ENCODE results near the gene HERC2. TPM values are rescaled to one million over a fixed set of nuclear protein-coding genes. Genes with fewer than 3 reads are reported as not detected.
"Not testable (repeated sequence)": the region's sequence is repeated elsewhere in the genome, so short reads cannot be mapped to it uniquely, and the experiment has no call there.

HERC2 gene
- polyA plus RNA-seq, 3 donors = 47.0 to 59.4 (median 53.9) TPM

DNA sequence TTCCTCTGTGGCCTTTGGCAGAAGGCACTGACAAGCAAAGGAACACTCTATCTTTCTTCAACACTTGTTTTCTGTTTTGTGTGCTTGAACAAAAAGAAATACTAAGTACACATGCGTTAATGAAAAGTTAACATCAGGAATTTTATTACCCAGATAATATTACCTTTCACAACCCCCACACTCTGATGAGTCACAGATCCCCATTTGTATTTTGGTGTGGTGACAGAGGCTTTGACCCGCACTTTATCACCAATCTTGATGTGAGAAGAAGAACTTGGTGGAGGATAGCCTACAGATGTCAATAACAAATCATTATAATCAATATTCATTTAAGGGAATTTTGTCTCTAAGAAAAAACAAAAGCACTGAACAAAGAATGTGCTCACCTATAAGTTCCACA, 123.8 kb downstream of the HERC2 start:
- not testable (repeated sequence) for DNase-seq (ENCODE audit: extremely low read depth in 1 of 11, low read depth in 9 of 11, low spot score in 4 of 11)

DNA sequence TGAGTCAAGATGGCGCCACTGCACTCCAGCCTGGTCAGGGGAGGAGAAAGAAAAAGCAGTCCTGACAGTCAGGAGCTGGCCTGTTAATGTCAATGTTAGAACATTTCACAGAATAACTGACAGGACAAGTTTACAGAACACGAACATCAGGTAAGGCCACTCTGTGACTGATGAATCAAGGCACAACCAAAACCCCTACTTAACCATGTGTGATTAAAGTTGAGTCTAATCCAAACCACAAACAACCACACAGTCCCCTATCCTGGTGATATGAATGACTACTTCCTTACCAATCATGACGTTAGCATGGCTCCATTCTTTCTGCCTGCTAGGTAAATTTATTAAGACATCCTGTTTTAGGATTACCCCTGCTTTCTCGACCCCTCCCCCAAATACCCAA, 124.3 kb downstream of the HERC2 start:
- not testable (repeated sequence) for DNase-seq (ENCODE audit: extremely low read depth in 1 of 11, low read depth in 9 of 11, low spot score in 4 of 11)

DNA sequence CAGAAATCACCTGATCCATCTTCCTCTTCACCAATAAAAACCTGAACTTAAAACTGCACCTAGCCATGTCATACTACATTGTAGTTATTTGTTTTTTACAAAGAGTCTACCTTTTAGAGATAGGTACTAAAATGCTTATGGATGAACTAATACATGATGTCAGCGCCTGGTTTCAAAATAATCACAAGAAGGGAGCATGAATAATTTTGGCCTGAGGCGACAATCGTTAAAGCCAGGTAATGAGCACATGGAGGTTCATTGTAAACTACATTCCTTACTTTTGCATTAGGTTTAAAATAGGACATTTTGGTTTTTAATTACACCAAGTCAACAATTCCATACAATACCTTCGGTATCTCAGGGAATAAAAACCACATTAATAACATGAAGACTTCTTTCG, 125.4 kb downstream of the HERC2 start:
- not testable (repeated sequence) for DNase-seq (ENCODE audit: extremely low read depth in 1 of 11, low read depth in 9 of 11, low spot score in 4 of 11)

DNA sequence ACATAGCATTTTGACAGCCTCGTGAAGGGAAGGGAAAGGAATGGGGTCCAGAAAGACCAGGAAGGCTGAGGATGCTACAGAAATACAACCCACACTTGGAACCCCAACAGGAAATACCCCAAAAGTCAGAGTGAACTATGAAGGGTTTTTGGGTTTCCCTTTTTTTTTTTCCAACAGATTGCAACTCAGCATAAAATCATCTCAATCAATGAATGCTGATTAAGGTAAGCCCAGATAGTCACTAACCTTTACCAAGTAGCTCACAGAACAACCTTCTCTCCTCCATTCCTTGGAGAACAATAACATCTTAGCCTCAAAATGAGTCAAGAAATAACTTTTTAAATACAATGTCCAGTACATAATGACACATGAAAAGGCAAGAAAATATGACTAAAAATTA, 129.2 kb downstream of the HERC2 start:
- DNase-seq (ENCODE audit: extremely low read depth in 1 of 11, low read depth in 9 of 11, low spot score in 4 of 11) = no peak

DNA sequence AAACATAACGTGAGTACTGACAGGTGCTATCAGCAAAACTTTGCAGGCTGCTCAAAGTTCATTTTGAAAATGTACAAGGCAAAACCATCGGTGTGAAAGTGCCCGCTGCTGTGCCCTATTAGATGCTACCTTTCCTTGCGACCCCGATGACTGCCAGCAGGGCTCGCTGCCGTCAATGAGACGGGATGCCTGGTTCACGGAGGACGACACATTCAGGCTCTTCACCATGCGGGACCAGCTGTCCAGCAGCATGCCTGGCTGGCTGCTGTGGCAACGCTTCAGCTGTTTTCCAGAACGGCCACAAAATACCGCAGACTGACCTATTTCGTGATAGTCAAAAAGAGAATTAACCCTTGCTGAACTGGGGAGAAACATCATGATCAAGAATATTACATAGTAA, 130.1 kb downstream of the HERC2 start:
- DNase-seq (ENCODE audit: extremely low read depth in 1 of 11, low read depth in 9 of 11, low spot score in 4 of 11) = peak; percentile 35 to 77 (median 69)

DNA sequence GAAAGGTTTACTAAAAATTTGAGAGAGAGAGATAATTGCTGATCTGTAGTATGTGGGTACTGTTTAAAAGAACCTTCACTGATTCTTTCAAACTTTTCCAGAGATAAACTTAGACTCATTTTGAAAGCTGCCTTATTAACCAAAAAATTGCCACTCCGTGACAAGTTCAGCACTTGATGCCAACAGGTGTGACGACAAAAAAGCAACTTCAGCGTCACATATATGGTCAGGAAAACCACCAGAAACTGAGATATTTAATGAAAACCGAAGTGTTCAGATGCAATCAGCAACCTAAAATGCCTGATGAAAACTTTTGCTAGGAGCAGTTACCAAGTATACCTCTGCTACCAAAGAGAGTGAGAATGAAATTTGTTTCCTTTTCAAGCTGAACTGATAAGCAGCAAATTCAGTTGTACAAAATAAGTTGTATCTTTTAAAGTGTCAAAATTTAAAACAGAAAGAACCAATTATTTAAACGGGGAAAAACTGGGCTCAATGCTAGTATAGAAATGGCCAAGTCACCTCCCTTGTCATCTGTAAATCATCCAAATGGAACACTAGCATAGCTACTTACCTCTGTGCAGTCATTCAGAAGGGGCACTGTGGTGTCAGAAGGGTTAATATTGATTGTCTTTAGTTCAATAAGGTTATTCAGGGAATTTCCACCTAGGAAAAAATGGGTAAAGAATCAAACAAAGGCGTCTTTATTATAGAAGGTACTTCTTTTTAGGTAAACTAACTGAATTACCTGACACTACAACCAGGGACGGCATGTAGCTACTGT, 131.4 kb downstream of the HERC2 start:
- DNase-seq (ENCODE audit: extremely low read depth in 1 of 11, low read depth in 9 of 11, low spot score in 4 of 11) = no peak

DNA sequence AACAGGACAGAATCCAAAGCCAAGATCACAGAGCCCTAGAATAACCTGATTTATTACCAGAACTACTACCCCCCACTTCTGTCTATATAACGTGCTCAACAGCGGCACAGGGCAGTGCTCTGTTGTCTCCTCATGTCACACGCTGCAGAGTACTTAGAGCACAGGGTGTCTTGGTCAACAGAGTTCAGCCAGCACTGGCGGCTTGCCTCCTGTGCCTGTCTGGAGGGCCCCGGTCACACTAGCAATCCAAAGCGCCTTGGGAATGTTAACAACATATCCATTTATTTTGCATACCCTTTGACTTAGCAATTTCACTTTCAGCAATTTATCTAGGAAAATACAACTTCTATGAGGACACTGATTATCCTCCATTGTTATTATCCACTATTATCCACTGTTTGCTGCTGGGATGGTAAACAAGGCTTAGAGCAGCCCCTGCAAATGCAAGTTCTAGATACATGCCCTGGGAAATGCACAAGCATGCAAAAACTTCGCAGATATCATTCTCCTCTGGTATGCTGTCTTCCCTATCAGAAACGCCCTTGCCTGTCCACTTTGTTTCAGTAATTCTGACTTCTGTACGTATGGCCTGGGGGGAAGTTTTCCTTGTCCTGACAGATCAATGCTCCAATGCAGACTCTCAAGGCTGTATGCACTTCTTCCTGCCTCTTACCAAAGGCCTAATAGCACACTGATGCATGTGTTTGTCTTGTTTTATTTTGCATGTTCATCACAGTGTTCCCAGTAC, 136.7 kb downstream of the HERC2 start:
- no peak for DNase-seq (ENCODE audit: extremely low read depth in 1 of 11, low read depth in 9 of 11, low spot score in 4 of 11)

DNA sequence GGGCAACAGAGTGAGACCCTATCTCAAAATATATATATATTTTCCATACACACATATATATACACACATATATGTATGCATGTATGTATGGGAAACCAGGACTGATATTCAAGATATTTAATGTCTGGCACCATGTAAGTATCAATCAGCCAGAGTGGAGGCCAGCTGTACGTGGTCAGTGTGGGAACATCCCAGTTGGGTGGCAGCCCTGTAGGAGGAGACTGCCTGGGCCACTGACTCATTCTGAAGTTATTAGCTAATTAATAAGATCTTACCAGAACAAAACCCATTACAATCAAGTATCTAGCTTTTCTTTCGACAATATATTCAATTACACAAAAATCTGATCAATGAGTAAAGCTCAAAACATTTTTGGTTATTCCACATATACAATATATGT, 137.8 kb downstream of the HERC2 start:
- no peak for DNase-seq (ENCODE audit: extremely low read depth in 1 of 11, low read depth in 9 of 11, low spot score in 4 of 11)

DNA sequence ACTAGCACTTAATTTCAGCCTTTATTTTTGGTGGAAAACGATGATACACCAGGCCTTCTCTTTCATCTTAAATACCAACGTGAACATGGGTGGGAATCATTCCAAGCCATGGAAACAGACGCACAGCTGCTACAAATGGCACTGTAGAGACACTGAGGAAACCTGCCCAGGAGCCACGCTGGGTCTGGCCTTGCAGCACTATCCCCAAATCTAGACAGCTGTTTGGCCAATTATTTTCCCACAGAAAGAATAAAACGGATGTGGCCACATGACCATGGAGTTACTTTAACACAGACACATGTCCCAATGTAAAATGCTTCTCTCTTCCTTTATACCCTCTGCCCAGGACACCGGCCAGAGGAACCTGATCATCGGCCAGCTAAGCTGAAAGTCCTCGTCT, 139.2 kb downstream of the HERC2 start:
- DNase-seq (ENCODE audit: extremely low read depth in 1 of 11, low read depth in 9 of 11, low spot score in 4 of 11) = no peak

DNA sequence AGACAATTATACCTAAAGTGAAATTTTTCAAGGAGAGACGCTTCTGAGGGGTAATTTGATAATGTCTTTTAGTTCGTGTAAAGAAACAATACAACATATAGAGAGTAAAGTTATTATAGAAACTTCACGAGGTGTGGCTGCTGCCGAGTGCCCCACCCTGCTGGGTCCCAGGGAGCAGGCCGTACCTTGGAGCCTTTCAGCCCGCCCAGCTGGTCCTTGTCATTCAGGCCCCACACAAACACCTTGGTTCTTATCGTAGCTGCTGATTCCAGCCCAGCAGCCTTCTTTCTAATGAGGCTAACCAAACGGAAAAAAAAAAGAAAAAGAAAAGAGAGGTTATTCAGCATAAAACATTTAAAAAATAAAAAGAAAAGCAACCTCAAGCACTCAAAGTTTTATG, 139.8 kb downstream of the HERC2 start:
- no peak for DNase-seq (ENCODE audit: extremely low read depth in 1 of 11, low read depth in 9 of 11, low spot score in 4 of 11)

DNA sequence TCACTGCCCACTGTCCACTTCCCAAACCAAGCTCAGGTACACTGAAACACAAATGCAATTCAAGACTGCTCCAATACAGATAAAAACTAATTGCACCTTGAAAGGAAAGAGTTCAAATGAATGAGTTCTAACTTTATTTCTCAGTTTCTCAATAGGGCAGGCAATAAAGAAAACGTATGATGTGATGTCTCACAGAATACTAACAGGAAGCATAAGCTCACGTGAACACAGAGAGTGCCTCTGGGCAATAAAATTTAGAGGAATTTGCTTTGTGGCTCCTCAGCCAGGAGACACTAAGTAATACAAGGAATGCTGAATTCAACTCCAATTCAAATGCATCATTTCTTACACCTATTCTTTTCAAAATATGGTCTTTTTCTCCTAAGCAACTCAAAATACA, 140.6 kb downstream of the HERC2 start:
- DNase-seq (ENCODE audit: extremely low read depth in 1 of 11, low read depth in 9 of 11, low spot score in 4 of 11) = no peak

DNA sequence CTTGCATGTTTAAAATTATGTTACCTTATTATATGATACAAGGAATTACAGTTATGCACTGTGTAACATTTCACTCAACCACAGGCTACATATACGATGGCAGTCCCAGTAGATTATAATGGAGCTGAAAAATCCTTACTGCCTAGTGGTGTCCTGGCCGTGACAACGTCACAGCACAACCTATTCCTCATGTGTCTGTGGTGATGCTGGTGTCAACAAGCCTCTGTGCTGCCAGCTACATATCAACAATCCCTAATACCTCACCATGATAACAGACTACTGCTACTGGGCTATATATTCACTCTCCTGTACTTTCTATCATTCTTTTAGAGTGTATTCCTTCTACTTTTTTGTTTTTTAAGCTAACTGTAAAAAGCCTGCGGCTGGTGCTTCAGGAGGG, 142.7 kb downstream of the HERC2 start:
- no peak for DNase-seq (ENCODE audit: extremely low read depth in 1 of 11, low read depth in 9 of 11, low spot score in 4 of 11)

DNA sequence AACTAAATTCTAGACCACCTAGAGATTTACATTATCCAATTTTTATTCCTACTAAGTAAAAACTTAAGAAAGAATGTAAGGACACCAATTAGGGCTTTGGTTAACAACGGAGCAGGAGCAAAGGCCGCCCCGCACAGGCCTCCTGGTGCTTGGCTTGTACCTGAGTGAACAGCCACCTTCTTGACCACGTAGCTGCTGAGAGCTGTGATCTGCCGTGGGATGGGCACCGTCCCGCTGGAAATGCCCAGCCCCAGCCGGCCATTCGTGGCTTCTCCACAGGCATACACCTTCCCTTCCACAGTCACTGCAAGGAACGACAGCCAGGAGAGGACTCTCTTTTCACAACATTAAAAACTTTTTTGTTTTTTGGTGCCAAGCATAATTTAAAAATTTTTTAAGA, 143.3 kb downstream of the HERC2 start:
- no peak for DNase-seq (ENCODE audit: extremely low read depth in 1 of 11, low read depth in 9 of 11, low spot score in 4 of 11)

DNA sequence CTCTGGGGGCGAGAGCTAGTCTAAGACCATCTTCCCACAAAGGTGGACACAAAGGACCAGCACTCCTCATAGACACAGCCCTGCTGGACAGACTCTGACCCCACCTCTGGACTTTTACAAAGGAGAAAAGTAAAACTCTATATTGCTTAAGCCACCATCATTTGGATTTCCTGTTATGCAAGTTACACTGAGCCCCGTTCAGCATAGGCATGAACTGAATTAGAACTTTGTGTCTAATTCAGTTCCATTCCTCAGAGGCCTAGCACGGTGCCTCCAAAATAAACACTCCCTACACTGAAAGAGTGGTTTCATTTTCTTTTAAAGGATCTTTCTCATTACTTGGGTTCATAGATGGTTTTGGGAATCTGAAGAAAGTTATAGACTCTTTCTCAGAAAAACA, 143.7 kb downstream of the HERC2 start:
- DNase-seq (ENCODE audit: extremely low read depth in 1 of 11, low read depth in 9 of 11, low spot score in 4 of 11) = no peak

DNA sequence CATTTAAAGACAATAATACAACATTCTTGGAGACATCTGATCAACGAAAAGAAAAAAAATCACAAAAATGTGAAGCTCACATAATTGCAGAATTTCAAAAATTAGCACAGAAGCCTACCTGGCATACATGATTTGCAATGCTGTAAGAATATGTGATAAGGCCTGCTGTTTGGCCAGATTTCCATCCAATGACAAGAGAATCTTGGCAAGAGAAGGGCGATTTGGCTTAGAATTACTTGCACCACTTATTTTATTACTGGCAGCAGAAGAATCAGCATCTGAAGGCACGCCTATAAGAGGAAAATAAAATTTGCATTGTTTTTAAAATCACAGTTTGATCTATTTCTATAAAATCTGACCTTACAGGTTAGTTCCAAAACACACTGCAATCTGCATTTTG, 152.6 kb downstream of the HERC2 start:
- DNase-seq (ENCODE audit: extremely low read depth in 1 of 11, low read depth in 9 of 11, low spot score in 4 of 11) = no peak

DNA sequence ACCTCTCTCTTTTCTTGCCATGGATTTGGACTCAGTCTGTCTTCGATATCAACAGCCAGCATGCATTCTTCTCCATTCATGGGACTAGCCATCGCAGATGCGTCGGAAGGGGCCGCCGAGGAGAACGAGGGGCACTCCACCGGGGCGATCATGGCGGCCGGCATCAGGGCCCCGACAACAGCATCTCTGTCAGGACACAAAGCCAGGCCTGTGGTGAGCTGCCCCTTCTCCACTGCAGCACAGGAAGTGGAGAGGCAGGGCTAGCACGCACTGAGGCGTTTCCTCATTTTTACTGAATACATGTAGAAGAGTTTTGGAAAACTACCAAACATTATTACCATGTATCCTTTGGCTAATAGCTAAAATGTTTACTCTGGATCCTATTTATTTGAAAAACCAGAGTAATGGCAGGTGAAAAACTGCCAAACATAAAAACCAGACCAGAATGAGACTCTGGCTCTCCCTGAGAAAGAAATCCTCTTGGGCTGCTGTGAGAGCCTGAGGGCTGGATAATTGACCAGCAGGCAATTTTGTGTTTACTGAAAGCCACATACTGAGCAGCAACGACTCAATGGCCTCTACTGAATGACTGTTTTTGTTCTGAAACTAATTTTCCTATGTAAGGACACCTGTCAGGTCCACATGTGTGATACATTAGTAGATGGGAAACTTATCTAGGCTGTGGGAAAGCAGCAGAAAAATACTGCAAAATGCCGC, 153.4 kb downstream of the HERC2 start:
- not testable (repeated sequence) for DNase-seq (ENCODE audit: extremely low read depth in 1 of 11, low read depth in 9 of 11, low spot score in 4 of 11)

DNA sequence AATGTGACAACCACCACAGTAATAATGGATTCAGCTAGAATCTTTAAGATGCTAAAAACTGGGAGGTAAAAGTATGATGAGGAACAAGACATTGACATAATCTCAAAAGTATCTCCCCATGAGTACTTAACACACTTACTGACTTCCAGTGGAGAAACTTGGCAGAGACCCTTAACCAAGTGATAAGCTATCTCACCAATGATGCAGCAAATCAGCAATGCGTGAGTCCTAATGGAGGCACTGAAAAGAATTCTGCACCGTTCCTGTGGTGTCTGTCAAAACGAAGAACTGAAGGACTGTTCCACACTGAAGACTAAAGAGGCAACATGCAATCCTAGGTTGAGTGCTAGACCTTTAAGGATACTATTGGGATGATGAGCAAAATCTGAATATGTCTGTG, 154.9 kb downstream of the HERC2 start:
- DNase-seq (ENCODE audit: extremely low read depth in 1 of 11, low read depth in 9 of 11, low spot score in 4 of 11) = no peak

DNA sequence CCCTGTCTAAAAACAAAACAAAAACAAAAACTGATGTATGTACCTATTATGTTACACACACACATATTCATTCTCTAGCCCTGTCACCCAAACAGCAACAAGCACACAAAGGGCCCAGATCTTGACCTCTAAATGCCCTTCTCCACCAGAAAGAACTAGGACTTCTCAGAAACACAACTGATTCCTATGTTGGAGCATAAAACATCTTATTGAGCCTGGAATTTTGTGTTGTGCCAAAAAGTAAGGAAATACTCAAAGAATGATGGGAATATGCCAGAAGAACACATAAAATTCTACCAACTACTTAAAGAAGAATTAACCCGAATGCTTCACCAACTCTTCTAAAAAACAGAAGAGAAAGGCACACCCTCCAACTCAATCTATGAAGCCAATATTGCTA, 156.2 kb downstream of the HERC2 start:
- no peak for DNase-seq (ENCODE audit: extremely low read depth in 1 of 11, low read depth in 9 of 11, low spot score in 4 of 11)

DNA sequence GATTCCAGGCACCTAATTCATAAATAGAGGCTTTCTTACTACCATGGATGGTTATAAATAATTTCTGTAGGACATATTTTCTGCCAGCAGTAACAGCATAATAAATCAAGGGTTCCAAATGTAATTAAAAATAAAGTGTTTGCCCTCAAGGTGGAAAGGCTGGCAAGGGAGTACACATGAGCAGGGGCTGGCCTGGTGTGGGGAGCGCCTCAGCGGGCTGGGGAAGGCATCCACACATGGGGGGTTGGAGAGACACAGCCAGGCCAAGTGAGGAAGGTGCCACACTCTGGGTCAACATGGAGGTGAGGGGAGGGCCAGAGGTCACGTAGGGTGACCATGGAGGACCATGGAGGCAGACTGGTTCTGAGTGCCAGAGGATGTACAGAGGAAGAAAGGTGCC, 157.1 kb downstream of the HERC2 start:
- DNase-seq (ENCODE audit: extremely low read depth in 1 of 11, low read depth in 9 of 11, low spot score in 4 of 11) = no peak

DNA sequence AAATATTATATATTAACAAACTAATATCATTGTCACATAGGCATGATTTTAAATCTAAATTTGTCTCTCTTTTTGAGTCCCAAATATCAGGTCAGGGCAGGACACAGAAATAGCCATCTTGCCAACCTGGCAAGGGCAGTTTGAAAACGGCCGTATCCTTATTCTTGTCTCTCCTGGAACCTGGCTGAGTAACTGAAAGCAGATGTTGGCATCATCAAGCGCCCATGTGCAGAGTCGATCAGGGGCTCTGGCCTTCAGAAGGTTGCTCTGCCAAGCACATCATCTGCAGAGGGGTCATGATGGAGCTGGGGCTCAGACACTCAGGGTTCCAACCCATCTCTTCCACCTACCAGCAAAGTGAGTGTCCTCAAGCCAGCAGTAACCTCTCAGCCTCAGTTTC, 167.7 kb downstream of the HERC2 start:
- no peak for DNase-seq (ENCODE audit: extremely low read depth in 1 of 11, low read depth in 9 of 11, low spot score in 4 of 11)

All from renal cortex interstitium (tissue), 11 donors.